ENCODE data around the gene NDUFAF2.
"Not testable (repeated sequence)": the region's sequence is repeated elsewhere in the genome, so short reads cannot be mapped to it uniquely, and the experiment has no call there.

NDUFAF2 gene

DNA sequence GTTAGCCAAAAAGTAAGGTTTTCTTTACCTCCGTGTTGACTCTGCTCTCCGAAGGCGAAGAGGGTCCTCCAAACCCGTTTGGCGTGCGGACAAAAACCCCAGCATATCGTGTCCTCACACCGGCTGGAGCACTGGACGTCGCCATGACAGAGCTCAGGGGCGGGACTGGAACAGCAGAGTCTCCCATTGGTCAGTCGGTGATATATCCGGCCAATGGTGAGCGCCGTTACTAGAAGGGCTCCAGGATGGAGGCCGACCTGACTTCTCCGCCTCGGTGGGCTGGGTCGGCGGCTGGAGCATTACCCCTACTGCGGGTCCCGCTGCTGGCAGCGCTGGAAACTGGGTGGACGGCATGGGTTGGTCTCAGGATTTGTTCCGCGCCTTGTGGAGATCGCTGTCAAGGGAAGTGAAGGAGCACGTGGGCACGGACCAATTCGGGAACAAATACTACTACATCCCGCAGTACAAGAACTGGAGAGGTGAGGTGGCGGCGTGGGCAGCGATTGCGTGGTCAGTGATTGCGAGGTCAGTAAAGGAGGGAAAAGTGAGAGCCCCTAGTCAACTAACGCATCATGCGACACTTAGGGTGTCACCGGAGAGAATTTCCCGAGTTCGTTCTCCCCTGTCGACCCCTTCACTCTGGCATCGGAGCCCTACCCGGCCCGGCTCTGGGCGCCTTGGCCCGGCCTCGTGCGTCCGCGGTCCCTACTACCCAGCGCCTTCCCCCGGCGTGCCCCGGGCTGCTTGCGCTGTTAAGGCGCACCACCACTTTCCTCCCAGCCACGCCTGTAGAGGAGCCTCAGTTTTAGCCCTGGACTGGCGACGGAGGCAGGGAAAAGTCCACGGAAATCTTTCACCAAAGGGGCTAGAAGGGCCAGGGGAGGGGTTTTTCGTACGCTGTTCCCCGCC, at the start of gene NDUFAF2, which contains the start of gene ERCC8:
Gene NDUFAF2, plus strand, starts transcription at position 302 of the 909 bp plus-strand sequence. Its CDS starts 51 bp downstream, at position 353.
Gene ERCC8, minus strand, starts transcription at position 167 of the 909 bp plus-strand sequence. Its CDS starts 62 bp downstream, at position 105.
- peak; percentile 42 for DNase-seq

DNA sequence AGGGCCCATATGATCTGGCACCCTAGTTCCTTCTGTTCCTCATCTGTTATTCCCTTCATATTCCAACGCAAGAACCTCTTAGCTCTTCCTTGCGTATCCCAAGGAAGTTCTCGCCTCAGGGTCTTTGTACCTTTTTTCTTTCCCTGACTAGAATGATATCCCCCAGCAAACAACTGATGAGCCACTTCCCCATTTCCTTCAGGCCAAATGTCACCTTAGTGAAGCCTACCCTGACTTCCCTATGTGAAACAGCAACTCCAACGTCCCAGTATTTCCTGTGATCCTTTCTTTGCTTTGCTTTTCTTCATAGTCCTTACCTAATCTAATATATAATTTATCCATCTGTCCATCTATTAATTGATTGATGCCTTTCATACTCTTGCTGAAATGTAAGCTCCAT, 48.0 kb upstream of the NDUFAF2 start:
- DNase-seq: no peak

GRCh38 chr5:60903356-60903755, 41.6 kb upstream of the NDUFAF2 start:
- DNase-seq: no peak

GRCh38 chr5:60916646-60917045, 28.4 kb upstream of the NDUFAF2 start:
- no peak for DNase-seq

DNA sequence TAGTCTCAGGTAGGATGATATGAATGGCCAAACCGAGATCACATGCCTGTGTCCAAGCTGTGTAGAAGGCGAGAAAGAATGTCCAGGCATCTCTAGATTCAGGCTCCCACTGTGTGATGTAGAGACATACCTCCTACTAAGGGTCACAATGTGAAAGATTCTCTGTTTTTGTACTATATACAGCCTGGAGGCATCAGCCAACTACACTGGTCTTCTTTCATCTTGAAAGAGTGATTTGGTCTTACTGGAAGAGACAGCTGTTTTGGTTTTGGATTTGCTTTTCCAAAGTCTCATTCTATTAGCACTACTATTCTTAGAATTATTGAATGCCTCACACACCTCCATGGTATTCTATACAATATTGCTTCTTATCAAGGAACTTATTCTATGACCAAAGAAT, 26.5 kb upstream of the NDUFAF2 start:
- DNase-seq: no peak

DNA sequence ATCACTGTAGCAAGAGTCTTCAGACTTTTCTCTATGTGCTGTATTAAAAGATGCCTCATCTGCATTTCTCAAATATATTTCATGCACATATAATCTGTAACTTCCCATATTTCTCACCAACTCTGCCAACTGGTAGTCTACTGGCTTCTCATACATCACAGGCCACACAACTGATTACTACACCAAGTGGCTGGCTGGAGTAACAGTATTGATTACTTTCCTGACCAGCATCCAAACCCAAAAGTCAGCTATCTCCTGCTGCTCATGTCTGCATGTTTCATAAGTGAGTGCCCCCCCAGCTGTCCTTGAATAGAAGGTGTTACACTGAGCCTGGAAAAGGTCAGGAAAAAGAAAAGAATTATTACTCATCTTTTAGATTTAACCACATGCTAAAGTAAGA, 17.6 kb upstream of the NDUFAF2 start:
- DNase-seq: no peak

GRCh38 chr5:60929024-60929423, 16.0 kb upstream of the NDUFAF2 start:
- no peak for DNase-seq

- DNase-seq: no peak
Observed at GRCh38 chr5:60943624-60944023, 1.4 kb upstream of the NDUFAF2 start.

DNA sequence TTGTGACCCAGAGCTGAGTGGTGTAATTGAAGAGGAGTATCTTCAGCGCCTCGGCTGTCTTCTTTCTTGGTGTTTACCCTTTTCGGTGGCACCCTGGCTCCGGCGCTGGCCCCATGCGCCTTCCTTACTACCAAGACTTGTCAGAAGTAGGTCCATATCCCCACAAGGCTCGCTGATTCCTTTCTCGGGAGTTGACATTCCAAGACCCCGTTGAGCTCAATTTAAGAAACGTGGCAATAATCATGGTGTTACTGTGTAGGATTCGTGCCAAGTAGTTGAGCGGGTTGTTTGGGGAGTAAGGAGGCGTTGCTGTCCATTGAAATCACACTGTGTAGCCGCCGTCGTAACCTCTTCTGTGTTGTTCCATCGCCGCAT, 795 bp downstream of the NDUFAF2 start:
- no peak for DNase-seq

DNA sequence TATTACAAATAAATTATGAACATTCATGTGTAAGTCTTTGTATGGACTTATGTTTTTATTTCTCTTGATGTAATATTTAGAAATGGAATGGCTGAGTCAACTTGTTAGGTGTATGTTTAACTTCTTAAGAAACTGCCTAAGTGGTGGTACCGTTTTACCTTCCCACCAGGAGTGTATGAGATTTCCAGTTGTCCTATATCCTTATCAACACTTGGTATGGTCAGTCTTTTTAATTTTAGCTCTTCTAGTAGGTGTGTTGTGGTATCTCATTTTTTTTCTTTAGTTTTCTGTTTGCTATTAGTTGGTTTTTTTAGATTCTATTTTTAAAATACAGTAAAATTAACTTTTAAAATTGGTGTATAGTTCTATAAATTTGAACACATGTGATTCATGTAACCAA, 3.7 kb downstream of the NDUFAF2 start:
- no peak for DNase-seq

- DNase-seq: no peak
Observed at GRCh38 chr5:60955239-60955638, 10.2 kb downstream of the NDUFAF2 start.

DNA sequence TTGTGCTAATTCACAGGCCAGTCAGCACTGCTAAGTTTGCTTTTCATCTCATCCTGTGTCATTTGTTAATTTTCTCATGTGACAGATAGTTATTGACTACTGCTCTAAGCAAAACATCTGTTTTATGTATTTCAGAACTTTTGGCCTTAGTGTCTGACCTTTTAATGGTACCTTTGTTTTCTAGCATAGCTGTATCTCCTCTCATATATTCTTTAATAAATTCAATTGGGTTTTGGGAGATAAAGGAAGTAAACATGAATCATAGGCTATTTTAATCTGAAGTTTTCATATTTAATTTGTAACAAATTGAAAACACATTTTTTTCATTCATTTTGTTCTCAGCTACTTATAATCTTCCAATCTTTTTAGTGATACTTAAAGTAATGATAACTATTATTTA, 13.1 kb downstream of the NDUFAF2 start:
- DNase-seq: no peak

- no peak for DNase-seq
Observed at GRCh38 chr5:60958712-60959111, 13.7 kb downstream of the NDUFAF2 start.

DNA sequence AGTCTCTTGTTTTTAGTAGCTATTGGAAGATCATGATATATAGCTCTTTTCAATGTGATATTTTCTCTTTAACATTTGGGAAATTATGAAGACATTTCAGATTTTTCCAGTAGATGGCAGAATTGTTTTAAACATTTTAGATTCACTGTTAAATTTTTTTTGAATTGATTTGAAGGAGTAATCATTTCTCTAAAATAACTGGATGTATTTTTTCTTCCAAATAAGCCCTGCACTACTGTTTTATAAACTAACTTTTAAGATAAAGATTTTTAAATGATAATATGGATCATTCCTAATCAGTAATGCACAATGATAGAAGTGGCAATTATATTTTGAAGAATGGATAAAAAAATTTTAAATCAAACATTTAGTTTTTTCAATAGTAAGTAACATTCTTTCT, 14.2 kb downstream of the NDUFAF2 start:
- no peak for DNase-seq

DNA sequence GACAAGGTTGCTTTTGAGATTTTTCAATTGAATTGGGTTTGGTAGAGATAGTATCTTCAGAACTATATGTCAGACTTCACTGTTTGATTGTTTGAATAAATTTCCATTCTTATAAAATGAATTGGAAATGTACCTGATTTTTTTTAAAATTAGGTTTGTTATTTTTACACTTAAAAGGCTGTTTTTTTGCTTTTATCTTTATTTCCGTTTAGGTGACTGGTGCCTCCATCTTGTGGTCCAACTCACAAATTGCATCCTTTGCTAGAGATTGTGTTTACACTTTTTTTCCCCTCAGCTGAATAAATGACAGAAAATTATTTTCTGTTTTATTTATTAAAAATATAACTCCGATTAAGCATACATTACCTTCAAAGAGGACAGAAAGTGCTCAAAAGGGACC, 15.6 kb downstream of the NDUFAF2 start:
- DNase-seq: no peak

DNA sequence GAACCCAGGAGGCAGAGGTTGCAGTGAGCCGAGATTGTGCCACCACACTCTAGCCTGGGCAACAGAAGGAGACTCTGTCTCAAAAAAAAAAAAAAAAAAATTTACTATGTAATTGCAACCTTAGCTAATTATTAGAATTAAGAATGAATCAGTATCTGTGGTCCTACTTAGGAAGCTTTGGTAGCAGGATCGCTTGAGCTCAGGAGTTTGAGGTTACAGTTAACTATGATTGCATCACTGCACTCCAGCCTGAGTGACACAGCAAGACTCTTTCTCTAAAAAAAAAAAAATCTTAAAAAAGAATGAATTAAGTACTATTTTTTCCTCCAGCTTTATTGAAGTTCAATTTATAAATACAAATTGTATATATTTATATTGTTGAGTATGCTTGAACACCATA, 16.7 kb downstream of the NDUFAF2 start:
- no peak for DNase-seq

DNA sequence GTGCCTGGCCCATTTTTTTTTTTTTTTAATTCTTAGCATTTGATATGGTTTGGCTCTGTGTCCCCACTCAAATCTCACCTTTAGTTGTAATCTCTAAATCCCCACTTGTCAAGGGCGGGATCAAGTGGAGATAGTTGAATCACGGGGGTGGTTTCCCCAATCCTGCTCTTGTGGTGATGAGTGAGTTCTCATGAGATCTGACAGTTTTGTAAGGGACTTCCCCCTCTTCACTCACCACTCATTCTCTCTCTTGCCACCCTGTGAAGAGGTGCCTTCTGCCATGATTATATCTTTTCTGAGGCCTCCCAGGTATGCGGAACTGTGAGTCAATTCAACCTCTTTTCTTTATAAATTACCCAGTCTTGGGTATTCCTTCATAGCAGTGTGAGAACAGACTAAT, 27.2 kb downstream of the NDUFAF2 start:
- DNase-seq: no peak

- no peak for DNase-seq
Observed at GRCh38 chr5:60977956-60978737, 33.1 kb downstream of the NDUFAF2 start.

- no peak for DNase-seq
Observed at GRCh38 chr5:60978968-60979367, 34.0 kb downstream of the NDUFAF2 start.

DNA sequence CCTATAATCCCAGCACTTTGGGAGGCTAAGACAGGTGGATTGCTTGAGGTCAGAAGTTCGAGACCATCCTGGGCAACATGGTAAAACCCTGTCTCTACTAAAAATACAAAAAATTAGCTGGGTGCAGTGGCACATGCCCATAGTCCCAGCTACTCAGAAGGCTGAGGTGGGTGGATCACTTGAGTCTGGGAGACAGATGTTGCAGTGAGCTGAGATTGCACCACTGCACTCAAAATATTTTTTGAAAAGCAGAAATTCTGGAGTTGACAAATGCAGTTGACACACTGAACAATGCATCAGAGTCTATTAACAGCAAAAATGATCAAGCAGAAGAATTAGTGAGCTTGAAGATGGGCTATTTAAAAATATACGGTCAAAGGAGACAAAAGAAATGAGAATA, 35.5 kb downstream of the NDUFAF2 start:
- no peak for DNase-seq

- not testable (repeated sequence) for DNase-seq
Observed at GRCh38 chr5:60982127-60982526, 37.1 kb downstream of the NDUFAF2 start.

GRCh38 chr5:60989790-60990189, 44.8 kb downstream of the NDUFAF2 start:
- no peak for DNase-seq

DNA sequence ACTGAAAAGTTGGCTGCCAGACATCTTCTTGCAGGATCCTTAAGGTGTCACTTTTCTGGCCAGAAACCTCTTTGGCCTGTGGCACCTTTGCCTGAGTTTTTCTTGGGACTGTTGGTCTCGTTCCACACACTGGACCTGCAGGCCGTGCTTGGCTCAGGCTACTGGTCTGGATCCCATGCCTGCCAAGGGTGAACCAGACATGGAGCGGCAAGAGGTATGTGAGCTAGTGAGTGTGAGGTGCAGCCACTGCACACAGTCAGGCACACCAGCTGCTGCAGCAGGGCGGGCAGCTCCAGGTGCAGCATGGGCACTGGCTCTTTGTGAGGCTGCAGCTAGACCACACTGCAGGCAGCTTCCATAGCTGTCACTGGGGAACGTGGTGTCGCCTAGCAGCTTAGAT, 47.9 kb downstream of the NDUFAF2 start:
- no peak for DNase-seq

GRCh38 chr5:60993425-60993824, 48.4 kb downstream of the NDUFAF2 start:
- DNase-seq: no peak

Data from NCI-H1417 treated with DMSO at 0.1 percent for 48 hours (cell line).